ENCODE results near the gene RAMP1.

DNA sequence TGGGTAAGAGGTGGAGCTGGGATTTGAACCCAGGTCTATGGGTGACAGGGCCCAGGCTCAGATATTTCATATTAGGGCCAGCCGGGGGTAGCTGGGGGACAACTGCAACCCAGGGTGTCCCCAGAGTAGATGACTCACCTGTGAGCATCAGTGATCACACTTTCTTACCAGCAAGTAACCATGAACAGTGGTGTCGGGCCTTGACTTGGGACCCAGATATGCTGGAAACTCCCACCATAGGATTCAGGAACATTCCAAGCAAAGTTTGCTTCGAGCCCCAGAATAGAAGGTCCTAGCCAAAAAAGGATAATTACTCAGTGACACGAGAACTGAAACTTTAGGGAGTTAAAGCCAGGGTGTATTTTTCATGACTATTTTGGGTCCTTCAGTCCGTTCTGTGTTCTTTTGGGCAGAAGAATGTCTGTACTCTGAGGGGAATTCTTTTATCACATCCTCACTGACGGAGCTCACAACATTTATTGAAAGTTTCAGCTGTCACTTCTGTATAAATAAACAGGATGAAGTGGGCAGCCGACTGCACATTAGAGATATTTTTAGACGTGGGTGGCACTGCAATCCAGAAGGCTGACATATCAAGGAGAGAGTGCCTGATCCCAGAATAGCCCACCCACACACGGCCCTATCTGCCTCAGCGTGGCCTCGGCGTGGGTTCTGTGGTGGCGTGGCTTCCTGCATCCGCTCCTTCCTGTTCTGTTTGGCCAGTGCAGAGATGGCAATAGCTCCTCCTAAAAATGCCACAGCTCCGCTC lies 45.6 kb downstream of the RAMP1 start:
- TF ChIP-seq FOSL1 (IDR thresholded peaks at IDR 0.05; ENCODE audit: low read depth) (no peak), CTCF (IDR thresholded peaks at IDR 0.05 in 2 of 3, conservative IDR thresholded peaks at IDR 0.05 in 1 of 3; ENCODE audit: borderline replicate concordance in 1 of 3, insufficient read depth in 1 of 3, low read depth in 2 of 3, low read length in 2 of 3) (no peak), EZH2 (IDR thresholded peaks at IDR 0.05) (no peak), ELF1 (IDR thresholded peaks at IDR 0.05; ENCODE audit: borderline replicate concordance, low read depth) (no peak), YY1 (IDR thresholded peaks at IDR 0.05; ENCODE audit: extremely low read depth, insufficient replicate concordance, low read depth, low read length) (no peak), POLR2AphosphoS5 (IDR thresholded peaks at IDR 0.05; ENCODE audit: low read depth, low read length) (no peak), POLR2A (IDR thresholded peaks at IDR 0.05; ENCODE audit: borderline replicate concordance, extremely low read depth, insufficient read depth, insufficient read length) (no peak)
